ENCODE results near the gene JMJD1C.
"Not testable (repeated sequence)": the region's sequence is repeated elsewhere in the genome, so short reads cannot be mapped to it uniquely, and the experiment has no call there.

Gene JMJD1C

DNA sequence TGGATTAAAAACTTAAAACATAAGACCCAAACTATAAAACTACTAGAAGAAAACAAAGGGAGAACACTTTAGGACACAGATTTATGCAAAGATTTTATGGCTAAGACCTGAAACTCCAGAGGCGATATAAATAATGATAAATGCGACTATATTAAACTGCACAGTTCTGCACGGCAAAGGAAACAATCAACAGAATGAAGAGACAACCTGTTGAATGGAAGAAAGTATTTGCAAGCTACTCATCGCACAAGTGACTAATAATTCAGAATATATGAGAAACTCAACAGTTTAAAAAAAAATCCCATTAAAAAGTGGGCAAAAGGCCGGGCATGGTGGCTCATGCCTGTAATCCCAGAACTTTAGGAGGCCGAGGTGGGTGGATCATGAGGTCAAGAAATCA lies 73.6 kb downstream of the JMJD1C start:
- DNase-seq = no peak

DNA sequence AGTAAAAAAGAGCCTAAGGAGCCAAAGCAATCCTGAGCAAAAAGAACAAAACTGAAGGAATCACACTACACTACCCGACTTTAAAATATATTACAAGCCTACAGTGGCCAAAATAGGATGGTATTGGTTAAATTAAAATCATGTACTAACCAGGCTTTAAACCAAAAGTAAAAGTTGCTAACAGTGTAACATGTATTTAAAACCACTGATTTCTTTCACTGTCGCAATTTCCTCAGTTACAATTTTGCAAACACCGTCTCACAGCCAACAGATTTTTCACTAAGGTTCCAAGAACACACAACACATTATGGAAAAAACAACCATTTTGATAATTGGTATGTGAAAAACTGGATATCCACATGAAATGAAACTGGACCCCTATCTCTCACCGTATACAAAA lies 74.0 kb downstream of the JMJD1C start:
- no peak for DNase-seq

DNA sequence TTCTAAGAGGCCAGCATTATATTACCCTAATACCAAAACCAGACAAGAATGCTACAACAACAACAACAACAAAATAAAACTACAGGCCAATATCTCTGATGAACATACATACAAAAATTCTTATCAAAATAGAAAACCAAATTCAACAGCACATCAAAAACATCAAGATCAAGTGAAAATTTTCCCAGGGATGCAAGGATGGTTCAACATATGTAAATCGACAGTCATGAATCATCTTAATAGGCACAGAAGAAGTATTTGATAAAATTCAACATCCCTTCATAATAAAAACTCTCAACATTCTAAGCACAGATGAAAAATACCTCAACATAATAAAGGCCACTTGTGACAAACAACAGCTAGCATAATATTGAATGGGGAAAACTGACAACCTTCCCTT lies 75.3 kb downstream of the JMJD1C start:
- no peak for DNase-seq

DNA sequence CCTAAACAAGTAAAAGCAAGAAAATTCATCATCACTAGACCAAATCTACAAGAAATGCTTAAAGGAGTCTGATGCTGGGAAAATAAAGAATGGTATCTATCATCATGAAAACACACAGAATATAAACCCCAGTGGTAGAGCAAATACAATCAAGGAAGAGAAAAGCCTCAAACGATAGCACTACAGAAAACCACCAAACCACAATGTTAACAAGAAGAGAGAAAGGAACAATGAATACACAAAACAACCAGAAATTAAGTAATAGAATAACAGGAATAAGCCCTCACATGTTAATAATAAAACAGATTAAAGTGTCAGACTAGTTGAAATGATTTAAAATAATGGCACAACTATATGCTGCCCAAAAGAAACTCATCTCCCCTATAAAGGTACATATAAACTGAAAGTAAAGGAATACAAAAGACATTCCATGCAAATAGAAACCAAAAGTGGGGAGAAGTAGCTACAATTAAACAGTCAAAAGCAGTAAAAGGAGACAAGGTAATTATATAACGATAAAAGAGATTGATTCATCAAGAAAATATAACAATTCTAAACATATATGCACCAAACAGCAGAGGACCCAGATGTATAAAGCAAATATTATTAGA lies 77.3 kb downstream of the JMJD1C start:
- DNase-seq = no peak

DNA sequence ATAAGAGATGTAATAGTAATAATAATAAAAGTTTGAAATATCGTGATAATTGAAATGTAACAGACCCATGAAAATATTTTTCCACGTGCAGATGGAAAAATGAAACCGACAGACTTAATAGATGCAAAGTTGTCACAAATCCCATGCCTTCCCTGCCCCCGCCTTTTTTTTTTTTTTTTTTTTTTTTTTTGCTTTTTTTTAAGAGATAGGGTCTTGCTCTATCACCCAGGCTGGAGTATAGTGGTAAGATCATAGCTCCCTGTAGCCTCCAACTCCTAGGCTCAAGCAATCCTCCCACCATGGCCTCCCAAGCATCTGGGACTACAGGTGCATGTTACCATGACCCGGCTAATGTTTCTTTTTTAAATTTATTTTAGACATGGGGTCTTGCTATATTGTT lies 80.5 kb downstream of the JMJD1C start:
- DNase-seq = no peak

DNA sequence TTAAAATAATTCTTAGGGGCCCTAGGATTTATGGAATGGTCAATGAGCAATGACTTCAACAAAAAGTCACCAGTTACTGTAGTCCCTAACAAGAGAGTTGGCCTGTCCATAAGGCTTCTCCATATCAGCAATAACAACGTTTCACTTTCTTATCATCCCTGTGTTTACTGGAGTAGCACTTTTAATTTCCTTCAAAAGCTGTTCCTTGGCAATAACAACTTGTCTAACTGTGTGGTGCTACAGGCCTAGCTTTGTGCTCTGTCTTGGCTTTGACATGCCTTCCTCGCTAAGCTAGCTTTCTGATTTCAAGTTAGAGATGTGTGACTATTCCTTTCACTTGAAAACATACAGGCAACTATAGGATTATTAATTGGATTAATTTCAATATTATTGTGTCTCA lies 81.1 kb downstream of the JMJD1C start:
- DNase-seq = no peak

DNA sequence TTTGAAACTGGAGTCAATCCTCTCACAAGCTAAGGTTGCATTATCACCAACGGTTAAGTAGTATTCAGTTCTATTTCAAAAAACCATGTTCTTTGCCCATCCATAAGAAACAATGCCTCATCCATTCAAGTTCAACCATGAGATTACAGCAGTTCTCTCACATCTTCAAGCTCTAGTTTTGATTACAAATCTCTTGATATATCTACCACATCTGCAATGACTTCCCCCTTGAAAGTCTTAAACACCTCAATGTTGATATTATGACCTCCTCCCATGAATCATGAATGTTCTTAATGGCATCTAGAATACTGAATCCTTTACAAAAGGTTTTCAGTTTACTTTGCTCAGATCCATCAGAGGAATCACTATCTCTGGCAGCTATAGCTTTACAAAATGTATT lies 81.8 kb downstream of the JMJD1C start:
- DNase-seq = no peak

DNA sequence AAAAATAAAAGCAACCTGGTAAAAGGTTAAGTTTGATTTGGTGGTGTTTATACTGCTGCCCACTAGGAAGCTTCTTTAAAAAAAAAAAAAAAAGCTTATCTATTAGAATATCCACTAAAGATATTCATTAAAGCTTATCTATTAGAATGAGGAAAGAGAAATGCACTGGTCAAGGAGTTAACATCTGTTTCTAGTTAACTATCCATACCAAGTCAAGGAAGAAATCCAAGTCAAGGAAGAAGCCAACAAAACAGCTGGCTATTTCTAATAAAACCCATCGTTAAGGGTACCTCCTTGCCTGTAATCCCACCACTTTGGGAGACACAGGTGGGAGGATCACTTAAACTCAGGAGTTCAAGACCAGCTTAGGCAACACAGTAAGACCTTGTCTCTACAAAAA lies 82.6 kb downstream of the JMJD1C start:
- no peak for DNase-seq

DNA sequence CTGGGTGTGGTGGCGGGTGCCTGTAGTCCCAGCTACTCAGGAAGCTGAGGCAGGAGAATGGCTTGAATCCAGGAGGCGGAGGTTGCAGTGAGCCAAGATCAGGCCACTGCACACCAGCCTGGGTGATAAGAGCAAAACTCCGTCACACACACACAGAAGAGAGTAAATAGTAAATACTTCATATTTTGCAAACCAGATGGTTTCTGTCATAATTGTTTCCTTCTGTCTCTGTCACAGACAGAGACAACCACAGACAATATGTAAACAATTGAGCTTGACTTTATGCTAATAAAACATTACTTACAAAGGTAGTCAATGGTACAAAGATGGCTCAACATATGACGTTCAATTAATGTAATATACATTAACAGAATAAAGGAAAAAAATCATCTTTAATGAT lies 83.7 kb downstream of the JMJD1C start:
- DNase-seq = no peak

DNA sequence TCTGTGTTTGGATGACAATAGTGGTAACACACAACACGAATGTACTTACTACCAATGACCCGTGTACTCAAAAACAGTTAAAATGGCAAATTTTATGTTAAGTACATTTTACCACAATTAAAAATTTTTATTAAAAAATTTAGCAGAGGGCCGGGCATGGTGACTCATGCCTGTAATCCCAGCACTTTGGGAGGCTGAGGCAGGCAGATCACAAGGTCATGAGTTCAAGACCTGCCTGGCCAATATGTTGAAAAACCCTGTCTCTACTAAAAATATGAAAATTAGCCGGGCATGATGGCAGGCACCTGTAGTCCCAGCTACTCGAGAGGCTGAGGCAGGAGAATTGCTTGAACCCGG lies 88.5 kb downstream of the JMJD1C start:
- not testable (repeated sequence) for DNase-seq

DNA sequence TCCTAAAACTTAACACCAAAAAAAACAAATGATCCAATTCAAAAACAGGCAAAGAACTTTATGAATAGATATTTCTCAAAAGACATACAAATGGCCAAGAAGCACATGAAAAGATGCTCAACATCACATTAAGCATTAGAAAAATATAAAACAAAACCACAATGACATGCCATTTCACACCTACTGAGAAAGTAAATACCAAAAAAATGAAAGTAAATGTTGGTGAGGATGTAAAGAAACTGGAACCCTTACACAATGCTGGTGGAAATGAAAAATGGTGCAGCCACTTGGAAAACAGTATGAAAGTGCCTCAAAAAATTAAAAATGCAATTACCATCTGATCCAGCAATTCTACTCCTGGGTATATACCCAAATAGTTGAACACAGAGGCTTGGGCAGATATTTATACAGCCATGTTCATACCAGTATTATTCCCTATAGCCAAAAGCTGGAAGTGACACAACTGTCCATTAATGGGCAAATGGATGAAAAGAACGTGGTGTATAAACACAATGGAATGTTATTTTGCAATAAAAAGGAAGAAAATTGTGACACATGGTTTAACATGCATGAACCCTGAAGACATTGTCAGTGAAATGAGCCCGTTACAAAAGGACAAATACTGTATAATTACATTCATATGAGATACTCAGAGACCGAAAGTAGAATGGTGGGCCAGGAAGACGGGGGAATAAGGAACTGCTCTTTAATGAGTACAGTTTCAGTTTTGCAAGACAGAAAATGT lies 89.0 kb downstream of the JMJD1C start:
- no peak for DNase-seq

DNA sequence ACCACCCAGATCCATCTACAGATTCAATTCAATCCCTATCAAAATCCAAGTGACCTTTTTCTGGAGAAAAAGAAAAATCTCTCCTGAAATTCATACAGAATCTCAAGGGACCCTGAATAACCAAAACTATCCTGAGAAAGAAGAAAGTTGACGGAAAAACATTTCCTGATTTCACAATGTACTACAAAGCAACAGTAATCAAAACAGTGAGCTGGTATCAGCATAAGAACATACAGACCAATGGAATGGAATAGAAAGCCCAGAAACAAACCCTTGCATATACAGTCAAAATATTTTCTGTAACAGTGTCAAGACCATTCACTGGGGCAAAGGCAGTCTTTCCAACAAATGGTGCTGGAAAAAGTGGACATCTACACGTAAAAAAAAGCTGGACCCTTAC lies 89.9 kb downstream of the JMJD1C start:
- no peak for DNase-seq

DNA sequence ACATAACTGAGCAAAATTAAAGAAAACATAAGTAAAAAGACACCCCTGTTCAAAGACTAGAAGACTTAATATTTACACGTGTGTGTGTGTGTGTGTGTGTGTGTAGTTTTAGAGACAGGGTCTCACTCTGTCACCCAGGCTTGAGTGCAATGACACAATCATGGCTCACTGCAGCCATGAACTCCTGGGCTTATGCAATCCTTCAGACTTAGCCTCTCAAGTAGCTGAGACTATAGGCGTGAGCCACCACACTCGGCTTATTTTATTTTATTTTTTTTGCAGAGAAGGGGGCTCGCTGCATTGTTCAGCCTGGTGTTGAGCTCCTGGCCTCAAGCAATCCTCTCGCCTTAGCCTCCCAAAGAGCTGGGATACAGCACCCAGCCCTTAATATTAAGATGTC lies 90.3 kb downstream of the JMJD1C start:
- no peak for DNase-seq

DNA sequence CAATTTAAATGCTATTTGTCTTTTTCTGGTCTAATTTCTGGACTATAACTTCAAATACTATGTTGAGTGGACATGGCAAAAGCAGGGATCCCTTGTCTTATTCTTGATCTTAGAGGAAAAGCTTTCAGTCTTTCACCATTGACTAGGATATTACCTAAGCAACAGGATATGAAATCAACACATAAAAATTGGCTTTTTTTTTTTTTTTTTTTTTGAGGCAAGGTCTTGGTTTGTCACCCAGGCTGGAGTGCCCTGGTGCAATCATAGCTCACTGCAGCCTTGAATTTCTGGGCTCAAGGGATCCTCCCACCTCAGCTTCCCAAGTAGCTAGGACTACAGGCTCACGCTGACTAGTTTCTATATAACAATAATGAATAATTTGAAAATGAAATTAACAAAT lies 90.8 kb downstream of the JMJD1C start:
- DNase-seq = no peak

DNA sequence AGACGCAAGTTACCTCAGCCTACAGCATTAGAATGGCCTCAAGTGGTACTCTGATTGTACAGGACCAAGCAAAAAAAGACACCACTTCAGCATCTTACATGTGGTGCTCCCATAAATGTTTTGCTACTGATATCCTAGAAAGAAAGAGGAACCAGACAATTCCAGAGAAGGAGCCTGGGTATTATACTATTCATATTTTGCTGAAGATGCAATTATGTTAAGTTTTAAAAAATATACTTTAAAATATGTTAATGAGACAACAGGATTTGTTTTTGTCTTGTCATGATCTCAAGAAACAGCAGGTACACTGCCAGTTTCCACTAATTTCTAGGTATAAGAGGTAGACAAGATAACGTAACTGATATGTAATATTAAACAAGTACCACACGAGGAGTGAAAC lies 92.6 kb downstream of the JMJD1C start:
- no peak for DNase-seq

DNA sequence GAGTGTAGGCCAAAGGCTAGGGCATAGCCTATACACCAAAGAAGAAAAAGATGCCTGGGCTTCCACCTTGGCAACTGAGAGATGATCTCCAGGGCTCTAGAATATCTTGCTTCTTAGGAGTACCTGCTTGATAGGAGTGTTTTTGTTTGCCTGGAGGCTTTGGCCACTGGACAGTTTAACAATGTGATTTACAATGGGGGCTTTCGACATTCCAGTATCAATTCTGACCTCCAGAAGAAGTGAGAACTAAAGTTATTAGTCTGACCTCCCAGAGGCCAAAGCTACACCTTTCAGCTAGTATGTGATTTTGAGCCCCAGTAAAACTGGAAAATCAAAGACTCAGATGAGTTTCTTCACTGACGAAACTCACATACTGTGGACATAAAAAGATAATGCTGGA lies 96.1 kb downstream of the JMJD1C start:
- DNase-seq = no peak

DNA sequence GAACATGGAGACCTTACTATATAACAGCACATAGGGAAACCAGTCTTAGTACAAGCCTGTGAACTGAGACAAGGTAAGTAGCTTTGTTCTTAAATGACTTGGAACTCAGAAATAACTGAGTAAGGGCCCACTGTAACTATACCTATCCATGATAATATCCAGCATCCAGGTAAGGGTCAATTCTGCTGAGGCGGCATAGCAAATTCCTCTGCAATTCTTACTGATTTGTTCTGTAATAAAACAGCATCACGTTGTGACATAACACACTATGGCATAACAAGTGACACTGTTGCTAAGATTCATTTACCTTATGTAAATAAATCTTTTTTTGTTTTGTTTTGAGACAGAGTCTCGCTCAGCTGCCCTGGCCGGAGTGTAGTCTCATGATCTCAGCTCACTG lies 97.4 kb downstream of the JMJD1C start:
- DNase-seq = no peak

DNA sequence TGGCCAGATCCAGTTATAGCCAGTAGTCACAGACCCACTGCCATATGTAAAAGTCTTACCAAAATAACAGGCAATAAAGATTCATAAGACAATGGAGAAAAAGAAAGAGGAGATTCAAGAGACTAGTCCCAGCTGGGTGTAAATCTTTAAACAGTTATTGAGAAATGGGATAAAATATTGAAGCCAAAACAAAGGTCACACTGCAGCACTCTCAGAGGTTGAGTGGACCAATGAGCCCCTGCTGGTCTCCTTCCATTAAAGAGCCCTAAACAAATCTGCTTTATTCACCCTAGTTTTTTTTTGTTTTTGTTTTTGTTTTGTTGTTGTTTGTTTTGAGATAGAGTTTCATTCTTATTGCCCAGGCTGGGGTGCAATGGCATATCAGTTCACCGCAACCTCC lies 98.8 kb downstream of the JMJD1C start:
- no peak for DNase-seq

DNA sequence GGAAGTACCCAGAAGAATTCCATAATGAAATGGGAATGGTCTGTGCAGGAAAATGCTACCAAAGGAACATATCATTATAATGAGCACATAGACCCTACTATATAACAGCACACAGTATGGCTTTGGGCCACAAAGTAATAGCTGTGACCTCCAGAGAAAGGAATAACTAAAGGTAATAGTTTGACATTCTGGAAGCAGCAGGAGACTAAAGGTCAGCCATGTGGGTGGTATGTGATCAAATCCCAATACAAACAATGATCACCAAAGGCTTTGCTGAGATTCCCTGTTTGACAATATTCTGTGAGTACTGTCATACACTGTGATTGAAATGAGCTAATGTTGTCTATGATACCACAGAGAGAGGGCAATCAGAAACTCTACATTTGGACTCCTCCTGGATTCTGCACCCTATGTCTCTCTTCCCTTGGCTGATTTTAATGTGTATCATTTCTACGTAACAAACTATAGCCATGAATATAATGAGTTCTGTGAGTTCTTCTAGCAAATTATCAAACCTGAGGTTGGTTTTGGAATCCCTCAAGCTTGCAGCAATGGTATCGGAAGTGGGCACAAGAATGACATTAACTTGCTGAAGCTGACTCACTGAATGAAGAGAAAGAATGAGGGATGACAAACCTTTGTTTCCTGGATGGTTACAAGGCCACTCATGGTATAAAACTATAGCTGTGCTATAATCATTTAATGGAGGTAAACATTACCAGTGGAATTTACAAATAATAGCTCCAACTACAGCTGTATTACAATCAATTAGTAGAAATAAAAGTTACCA lies 99.6 kb downstream of the JMJD1C start:
- no peak for DNase-seq

DNA sequence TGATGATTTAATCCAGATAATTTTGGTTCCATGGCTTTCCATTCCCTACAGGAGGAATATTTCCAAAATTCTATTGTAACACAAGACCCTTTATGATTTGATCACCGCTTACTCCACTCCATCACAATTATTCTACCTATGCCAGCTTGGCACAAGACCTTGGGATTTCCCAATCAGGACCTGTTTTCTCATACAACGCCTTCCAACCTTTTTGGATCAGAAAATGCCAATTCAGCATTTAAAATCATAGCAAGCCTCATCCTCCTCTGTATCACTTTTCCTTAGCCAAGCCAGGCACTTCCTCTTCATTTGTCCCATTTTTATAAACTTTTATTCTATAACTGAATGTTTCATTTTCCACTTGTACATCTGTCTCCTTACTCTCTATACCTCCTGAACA lies 100.9 kb downstream of the JMJD1C start:
- no peak for DNase-seq

DNA sequence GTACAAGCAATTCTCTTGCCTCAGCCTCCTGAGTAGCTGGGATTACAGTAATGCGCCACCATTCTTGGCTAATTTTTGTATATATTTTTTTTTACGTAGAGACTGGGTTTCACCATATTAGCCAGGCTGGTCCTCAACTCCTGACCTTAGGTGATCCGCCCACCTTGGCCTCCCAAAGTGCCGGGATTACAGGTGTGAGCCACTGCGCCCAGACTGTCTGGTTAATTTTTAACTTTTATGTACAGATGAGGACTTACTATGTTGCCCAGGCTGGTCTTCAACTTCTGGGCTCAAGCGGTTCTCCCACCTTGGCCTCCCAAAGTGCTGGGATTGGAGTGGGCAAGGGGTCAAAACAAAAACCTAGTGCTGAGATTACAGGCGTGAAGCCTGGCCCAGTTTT lies 101.8 kb downstream of the JMJD1C start:
- DNase-seq = no peak

DNA sequence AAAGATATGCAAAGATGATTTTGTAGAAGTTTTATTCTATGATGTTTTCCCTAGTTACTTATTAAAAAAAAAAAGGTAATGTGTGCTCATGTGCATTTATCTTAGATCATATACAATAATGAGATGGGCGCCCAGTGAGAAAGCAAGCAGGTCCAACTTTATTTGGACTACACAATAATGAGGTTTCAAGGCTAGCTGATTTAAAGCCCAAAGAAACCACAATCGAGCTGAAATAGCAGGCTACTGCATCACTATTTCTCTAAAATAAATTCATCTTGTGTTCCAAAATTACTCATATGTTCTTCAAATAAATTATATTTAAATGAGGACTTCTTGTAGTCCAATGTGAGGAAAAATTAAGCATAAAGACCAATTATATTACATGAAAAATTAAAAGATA lies 110.1 kb downstream of the JMJD1C start:
- no peak for DNase-seq

DNA sequence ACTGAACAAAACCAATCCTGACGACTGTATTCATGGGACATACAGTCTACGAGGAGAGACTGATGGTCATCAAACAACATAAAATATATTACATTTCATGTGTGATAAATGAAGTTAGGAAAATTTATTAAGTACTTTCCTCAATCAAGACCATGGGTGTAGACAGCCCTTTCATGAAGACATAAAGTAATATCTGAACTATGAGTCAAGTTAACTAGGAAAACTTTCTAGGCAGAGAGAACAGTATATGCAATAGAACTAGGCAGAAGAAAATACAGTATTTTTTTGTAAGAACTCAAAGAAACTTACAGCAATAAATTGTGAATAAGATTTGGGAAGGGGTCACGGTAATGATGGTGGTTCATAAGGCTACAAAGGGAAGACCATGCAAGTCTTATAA lies 112.8 kb downstream of the JMJD1C start:
- DNase-seq = no peak

DNA sequence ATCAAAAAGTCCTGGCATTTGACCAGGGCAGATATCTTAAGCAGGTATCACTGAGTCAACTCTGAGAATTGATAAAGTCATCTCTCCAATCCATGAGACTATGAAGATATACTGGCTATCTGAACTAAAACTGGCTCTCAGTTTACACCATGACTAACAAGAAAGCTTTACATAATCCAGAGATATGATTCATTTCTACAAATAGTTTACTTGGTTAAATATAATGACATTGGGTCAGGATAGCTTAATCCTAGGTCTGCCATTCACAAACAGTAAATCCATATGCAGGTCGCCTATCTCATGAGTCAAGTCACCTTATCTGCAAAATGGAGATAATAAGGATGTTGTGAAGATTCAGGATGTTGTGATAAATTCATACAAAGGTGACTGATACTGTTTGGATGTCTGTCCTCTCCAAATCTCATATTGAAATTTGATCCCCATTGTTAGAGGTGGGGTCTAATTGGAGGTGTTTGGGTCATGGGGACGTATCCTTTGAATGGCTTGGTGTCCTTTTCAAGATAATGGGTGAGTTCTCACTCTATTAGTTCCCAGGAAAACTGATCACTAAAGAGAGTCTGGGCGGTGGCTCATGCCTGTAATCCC lies 117.4 kb downstream of the JMJD1C start:
- no peak for DNase-seq

All from T1000 (cell line).